Measurements from ENCODE around the gene ITGB4.

The ITGB4 gene

GRCh38 chr17:75697651-75698291 is 23.5 kb upstream of the ITGB4 start:
- no peak for DNase-seq

DNA sequence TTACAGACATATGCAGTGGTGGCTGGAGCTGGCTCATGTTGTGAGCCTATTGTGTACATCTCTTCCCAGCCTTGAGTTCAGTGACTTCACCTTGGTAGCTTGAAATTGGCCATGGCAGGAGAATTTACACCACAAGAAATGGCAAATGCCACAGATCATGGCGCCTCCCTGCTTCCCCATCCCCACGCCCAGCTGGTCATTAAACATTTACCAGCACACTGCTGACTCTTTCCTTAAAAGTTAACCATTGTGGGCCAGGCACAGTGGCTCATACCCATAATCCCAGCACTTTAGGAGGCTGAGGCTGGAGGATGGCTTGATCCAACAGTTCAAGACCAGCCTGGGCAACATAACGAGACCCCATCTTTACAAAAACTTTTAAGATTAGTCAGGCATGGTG is 22.6 kb upstream of the ITGB4 start:
- DNase-seq: no peak

DNA sequence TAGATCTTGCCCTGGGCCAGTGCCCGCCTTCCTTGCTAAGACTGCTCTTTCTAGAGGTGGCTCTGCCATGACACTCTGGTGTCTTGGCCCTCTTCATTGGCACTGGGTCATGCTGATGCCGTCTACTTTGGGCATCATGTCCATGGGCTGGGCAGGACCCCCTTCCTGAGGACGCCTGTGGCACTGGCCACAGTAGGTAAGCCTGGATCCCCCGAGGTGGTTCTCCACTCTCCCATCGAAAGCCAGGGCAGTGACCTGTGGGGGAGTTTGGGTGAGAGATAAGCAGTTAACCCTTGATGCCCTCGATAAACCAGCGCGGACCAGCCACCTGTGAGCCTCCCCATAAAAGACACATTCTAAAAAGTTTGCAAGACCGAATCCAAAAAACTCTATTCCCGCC is 20.0 kb upstream of the ITGB4 start:
- no peak for DNase-seq

- DNase-seq: no peak
These were observed 18.1 kb upstream of the ITGB4 start for GRCh38 chr17:75703191-75703590.

DNA sequence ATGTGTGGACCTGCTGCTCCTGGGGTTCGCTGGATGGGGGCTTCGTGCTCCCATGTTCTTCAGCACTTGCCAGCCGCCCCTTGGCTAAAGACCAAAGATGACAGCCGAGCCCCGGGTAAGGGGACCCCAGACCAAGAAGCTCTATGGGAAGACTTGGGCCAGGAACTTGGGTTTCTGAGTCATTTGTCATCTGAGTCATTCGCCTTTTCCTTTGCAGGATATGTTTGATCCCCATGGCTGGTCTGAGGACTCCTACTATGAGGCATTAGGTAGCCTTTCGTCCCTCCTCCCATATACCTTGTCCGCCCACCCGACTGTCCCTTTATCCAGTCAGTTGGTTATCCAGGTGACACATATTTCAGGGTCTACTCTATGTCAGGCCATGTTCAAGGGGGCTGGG is 17.7 kb upstream of the ITGB4 start:
- no peak for DNase-seq

GRCh38 chr17:75704963-75705875 is 16.0 kb upstream of the ITGB4 start:
- DNase-seq: no peak

DNA sequence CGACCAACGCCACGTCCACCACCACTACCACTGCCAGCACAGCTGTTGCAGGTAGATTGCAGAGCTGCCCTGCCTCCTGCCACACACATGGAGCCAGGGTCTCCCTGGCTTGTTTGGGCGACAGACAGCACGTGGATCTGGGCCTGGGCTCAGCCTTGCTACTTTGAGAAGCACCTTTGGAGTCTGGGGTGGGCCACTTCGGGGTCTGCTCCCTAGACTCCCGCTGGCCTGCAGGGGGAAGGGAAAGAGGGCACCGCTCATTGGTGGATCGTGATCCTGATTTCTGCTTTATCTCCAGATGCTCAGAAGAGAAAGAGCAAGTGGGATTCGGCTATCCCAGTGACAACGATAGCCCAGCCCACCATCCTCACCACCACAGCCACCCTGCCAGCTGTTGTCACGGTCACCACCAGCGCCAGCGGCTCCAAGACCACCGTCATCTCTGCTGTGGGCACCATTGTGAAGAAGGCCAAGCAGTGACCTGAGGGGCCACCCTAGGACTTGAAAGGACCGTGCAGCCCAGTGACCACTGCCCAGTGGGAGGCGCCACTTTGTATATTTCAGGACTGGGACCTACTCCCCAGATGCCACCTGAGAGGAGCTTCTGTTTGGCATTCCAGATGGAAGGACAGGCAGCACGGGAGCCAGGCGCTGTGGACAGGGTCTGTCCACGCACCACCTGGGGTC is 15.1 kb upstream of the ITGB4 start:
- DNase-seq: no peak

DNA sequence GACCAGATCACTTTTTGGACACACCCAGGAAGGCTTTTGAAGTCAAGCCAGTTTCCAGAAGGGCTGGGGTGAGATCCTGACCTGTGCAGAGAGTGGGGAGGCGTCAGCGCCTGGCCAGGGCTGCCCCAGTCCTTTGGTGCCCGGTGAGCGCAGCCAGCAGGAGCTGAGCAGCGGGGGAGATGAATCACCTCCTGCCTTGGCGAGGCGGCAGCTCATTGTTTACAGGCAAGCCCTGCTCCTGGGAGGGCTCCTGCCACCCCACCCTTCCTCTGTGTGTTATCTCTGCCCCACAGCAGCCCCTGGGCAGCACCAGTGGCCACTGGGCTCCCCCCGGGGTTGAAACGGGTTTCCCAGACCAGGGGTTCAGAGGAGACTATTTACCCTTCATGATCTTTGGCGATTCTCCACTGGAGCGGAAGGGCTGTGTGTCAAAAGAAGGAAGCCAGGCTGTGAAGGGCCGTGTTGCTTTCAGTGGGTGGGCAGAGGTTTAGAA is 14.1 kb upstream of the ITGB4 start:
- no peak for DNase-seq

- no peak for DNase-seq
These were observed 8.8 kb upstream of the ITGB4 start for GRCh38 chr17:75712446-75712845.

DNA sequence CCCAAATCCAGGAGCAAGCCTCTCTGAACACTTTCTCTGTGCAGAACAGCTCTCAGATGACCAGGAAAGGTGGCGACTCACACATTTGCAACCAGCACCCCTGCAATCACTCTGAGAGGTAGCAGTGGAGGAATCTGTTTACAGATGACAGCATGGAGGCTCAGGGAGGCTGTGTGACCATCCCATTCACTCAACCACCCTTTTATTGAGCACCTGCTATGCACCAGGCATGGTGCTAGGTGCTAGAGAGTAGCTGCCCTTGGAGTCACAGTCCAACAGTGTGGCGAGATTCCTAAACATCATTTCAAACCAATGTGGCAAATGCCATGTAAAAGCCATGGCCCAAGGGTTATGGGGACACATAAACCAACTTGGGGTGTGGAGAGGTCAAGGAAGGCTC is 1.5 kb upstream of the ITGB4 start:
- no peak for DNase-seq

- DNase-seq: no peak
These were observed 278 bp downstream of the ITGB4 start for GRCh38 chr17:75721463-75722011.

DNA sequence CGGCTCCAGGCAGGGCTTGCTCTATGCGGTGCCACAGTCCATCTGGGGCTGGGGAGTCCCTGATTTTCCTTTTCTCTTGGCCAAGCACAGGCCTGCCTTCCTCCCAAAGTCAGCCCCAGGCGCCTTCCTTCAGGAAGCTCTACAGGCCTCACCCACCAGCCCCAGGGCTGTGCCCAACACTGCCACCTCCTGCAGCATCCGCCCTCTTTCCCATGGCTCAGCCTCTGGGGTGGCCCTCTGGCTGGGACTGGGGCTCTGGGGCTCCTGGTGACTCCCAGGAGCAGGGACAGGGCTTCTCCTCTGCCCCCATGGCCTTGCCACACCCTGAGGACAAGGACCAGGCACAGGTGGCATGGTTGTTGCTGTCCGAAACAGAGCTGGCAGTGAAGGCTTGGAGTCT is 817 bp downstream of the ITGB4 start:
- no peak for DNase-seq

DNA sequence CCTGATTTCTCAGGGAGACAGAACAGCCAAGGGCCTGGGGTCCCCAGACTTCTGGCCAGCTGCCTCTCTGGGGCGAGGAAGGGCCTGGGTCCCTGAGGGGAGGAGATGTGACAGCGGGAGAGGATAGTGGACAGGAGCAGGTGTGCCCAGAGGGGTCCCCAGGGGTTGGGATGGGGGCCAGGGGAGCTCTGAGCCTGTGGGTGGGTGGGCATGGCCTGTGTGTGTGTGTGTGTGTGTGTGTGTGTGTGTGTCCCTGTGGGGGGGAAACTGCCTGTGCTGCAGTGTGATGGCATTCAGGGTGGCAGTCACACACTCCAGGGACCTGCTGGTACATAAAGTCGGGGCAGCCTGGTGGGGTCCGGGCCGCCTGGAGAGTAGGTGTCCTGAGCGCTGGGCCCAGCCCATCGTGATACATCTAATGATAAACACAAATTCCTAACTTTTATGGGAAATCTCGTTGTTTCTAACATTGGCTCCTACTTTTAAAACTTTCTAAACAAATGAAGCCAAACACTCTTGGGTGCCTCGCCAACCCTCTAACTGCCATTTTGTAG is 1.4 kb downstream of the ITGB4 start:
- no peak for DNase-seq

- DNase-seq: no peak
These were observed 2.1 kb downstream of the ITGB4 start for GRCh38 chr17:75723171-75723930.

DNA sequence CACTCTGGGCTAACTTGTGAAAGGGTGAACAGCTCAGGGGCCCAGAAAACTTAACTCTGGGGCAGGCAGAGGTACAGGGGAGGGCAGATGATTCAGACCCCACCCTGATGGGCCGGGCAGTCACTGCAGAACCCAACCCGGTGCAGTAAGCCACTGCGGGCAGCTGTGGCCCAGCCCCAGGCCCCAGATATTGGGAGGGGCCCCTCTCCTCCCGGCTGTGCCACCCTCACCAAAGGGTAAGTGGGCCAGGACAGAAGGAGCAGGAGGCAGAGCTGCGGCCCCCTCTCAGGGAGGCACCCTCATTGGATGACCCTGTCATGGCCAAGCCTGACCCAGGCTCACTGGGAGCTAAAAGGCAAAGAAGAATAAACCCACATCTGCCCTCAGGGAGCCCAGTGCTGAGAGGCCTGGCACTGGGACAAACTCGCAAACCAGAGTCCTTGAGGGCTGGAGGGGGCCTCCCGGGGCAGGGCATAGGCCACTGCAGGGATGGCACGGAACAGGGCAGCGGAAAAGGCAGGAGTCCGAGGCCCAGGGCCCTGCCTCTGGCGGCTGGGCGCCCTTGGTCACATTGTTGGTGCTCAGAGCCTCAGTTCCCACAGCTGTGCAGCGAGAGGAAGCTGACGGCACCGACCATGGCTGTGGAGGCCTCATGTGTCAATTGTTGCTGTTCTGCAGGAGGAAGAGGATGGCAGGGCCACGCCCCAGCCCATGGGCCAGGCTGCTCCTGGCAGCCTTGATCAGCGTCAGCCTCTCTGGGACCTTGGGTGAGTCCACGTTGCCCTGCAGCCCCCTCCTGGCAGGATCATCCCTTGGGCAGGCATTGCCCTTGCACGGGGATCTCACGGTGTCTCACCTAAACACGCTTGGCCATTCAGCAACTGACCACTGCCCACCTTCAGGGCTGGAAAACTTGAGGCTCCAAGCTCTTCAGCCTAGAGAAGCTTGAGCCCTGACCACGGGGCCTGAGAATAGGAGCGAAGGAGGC is 3.1 kb downstream of the ITGB4 start:
- no peak for DNase-seq

DNA sequence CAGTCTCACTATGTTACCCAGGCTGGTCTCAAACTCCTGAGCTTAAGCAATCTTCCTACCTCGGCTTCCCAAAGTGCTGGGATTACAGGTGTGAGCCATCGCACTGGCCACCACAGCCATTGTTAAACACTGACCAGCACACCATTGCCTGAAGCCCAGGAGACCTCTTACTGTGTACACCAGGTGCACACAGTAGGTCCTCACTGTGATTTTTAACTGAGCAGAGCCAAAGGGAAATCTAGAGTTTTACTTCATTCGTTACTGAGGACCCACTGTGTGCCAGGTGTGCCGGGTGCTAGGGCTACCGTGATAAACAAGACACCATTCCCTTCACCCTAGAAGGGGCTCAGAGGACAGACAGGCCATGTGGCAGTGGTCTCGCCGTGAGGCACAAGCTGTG is 4.2 kb downstream of the ITGB4 start:
- no peak for DNase-seq

GRCh38 chr17:75727391-75727790 is 6.1 kb downstream of the ITGB4 start:
- no peak for DNase-seq

DNA sequence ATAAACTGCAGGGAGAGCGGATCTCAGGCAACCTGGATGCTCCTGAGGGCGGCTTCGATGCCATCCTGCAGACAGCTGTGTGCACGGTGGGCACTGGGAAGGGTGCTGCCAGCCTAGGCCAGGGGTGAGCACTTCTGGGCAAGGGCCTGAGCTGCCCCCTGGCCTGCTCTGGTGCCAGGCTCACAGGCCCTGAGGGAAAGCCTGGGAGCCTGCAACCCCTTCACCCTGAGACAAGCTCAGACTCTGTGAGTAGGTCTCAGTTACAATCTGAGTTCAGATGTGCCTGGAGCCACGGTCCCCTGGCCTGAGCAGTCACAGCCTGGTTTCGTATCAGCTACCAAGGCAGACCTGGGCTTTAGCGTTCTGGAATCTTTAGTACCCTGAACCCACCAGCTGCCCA is 8.1 kb downstream of the ITGB4 start:
- DNase-seq: no peak

DNA sequence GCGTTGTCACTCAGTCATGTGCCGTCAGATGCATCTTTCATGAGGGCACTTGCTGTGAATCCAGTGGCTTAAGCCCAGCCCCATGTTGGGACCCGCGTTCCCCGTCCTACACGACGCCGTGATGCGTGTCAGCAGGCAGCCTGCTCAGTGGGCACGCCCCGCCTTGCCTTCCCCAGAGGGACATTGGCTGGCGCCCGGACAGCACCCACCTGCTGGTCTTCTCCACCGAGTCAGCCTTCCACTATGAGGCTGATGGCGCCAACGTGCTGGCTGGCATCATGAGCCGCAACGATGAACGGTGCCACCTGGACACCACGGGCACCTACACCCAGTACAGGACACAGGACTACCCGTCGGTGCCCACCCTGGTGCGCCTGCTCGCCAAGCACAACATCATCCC is 8.8 kb downstream of the ITGB4 start:
- no peak for DNase-seq

DNA sequence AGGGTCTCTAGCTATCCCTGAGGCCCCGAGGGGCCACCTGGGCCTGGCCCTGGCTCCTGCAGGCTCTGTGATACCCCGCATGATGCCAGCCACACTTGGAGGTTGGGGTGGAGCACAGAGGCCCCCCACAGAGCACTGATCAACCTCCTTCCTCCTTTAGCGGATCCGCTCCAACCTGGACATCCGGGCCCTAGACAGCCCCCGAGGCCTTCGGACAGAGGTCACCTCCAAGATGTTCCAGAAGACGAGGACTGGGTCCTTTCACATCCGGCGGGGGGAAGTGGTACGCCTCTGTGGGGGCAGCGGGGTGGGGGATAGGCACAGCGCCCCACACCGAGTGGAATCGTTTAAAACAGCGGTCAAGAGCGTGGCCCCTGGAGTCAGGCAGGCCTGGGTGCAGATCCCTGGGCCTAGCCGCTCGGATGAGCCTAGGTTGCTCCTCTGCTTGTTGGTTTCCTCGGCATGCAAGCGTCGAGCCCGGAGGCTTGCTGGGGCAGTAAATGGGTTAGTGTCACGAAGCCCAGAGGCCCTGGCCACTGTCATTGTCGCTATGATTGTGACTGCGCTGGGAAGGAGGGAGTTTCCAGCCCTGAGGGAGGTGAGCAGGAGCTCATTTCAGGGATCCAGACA is 9.9 kb downstream of the ITGB4 start:
- DNase-seq: no peak

Measured in fibroblast of skin of abdomen (primary cell).